ENCODE results near the gene ENC1. TPM values are rescaled to one million over a fixed set of nuclear protein-coding genes. Genes with fewer than 3 reads are reported as not detected.

ENC1 gene
- total and polyA plus RNA-seq, 10 of the 15 experiments (the other 5 are each of a cell fraction or from before 2014, with no cell fraction given): 8.2 to 55.5 (median 32.1) TPM

GRCh38 chr5:74603376-74603775 is 37.2 kb downstream of the ENC1 start:
- no peak for FAIRE-seq
- no peak for TF ChIP-seq TARDBP (IDR thresholded peaks at IDR 0.05; ENCODE audit: borderline replicate concordance)
- TF ChIP-seq IKZF2 (IDR thresholded peaks at IDR 0.05): no peak
- no peak for TF ChIP-seq YY1 (IDR thresholded peaks at IDR 0.05; ENCODE audit: low read depth, low read length)
- TF ChIP-seq HDAC6 (IDR thresholded peaks at IDR 0.05; ENCODE audit: unreplicated experiment): no peak
- TF ChIP-seq FOXM1 (IDR thresholded peaks at IDR 0.05; ENCODE audit: low read depth, low read length): no peak
- TF ChIP-seq SMC3 (IDR thresholded peaks at IDR 0.05; ENCODE audit: borderline replicate concordance, low read length): no peak
- TF ChIP-seq SPI1 (IDR thresholded peaks at IDR 0.05; ENCODE audit: borderline replicate concordance, insufficient read depth, low read depth, low read length): no peak
- no peak for TF ChIP-seq GATAD2B (conservative IDR thresholded peaks at IDR 0.05; ENCODE audit: low read depth)
- no peak for TF ChIP-seq RBBP5 (conservative IDR thresholded peaks at IDR 0.05)
- TF ChIP-seq RFX5 (IDR thresholded peaks at IDR 0.05; ENCODE audit: low read depth, low read length): no peak
- TF ChIP-seq, protein P1, sequence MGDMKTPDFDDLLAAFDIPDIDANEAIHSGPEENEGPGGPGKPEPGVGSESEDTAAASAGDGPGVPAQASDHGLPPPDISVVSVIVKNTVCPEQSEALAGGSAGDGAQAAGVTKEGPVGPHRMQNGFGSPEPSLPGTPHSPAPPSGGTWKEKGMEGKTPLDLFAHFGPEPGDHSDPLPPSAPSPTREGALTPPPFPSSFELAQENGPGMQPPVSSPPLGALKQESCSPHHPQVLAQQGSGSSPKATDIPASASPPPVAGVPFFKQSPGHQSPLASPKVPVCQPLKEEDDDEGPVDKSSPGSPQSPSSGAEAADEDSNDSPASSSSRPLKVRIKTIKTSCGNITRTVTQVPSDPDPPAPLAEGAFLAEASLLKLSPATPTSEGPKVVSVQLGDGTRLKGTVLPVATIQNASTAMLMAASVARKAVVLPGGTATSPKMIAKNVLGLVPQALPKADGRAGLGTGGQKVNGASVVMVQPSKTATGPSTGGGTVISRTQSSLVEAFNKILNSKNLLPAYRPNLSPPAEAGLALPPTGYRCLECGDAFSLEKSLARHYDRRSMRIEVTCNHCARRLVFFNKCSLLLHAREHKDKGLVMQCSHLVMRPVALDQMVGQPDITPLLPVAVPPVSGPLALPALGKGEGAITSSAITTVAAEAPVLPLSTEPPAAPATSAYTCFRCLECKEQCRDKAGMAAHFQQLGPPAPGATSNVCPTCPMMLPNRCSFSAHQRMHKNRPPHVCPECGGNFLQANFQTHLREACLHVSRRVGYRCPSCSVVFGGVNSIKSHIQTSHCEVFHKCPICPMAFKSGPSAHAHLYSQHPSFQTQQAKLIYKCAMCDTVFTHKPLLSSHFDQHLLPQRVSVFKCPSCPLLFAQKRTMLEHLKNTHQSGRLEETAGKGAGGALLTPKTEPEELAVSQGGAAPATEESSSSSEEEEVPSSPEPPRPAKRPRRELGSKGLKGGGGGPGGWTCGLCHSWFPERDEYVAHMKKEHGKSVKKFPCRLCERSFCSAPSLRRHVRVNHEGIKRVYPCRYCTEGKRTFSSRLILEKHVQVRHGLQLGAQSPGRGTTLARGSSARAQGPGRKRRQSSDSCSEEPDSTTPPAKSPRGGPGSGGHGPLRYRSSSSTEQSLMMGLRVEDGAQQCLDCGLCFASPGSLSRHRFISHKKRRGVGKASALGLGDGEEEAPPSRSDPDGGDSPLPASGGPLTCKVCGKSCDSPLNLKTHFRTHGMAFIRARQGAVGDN (IDR thresholded peaks at IDR 0.05): no peak
- no peak for TF ChIP-seq HSF1 (IDR thresholded peaks at IDR 0.05; ENCODE audit: low read depth, low read length)
- no peak for TF ChIP-seq TBL1XR1 (IDR thresholded peaks at IDR 0.05; ENCODE audit: low read depth, low read length)
- RAD21 ChIA-PET (ENCODE audit: unreplicated experiment): no interaction called here

More at GRCh38 chr5:74603376-74603775, 37.2 kb downstream of the ENC1 start:
- Histone ChIP-seq H3K9ac (ENCODE audit: control insufficient read depth, insufficient read depth, low read length) (no peak overlapping the region), H3K36me3 (ENCODE audit: control insufficient read depth in 2 of 2, insufficient read depth in 2 of 2, low read length in 1 of 2) (no peaks in the 10 kb centered on the region), H3K4me2 (ENCODE audit: control insufficient read depth, insufficient read depth) (no peak overlapping the region), H3K9me3 (replicated peaks; ENCODE audit: control insufficient read depth, insufficient read depth, low read length) (no peaks in the 10 kb centered on the region), H3K4me3 (no peak overlapping the region), H3K27me3 (replicated peaks in 1 of 2; ENCODE audit: control insufficient read depth in 2 of 2, insufficient read depth in 2 of 2, low read length in 1 of 2) (no peaks in the 10 kb centered on the region), H3K27ac (ENCODE audit: control insufficient read depth, insufficient read depth) (no peak overlapping the region), H2AFZ (ENCODE audit: control insufficient read depth, low read depth, low read length) (no peak overlapping the region), H3K79me2 (ENCODE audit: control insufficient read depth, insufficient read depth, low read length) (no peaks in the 10 kb centered on the region), H3K4me1 (ENCODE audit: control insufficient read depth, insufficient read depth, low read length) (no peaks in the 10 kb centered on the region), H4K20me1 (ENCODE audit: control insufficient read depth, insufficient read depth) (no peaks in the 10 kb centered on the region)
- ATAC-seq (no peak), DNase-seq (ENCODE audit: low read depth, low spot score) (no peak)
- BruUV-seq (replicated peaks): no TSS peak
- intact Hi-C loops (cut with micrococcal nuclease; ENCODE audit: unreplicated experiment): no loop called here
- CTCF ChIA-PET: no interaction called here
- POLR2A ChIA-PET: interaction anchor here (0.7 kb wide), 1 partner anchor 648 kb away, joined by 7 read pairs; no protein-coding TSS in a partner anchor
- WGBS (ENCODE audit: insufficient coverage, insufficient replicate concordance, low lambda C conversion rate, missing lambda C conversion rate): 0% methylated on average over 1 of the region's 1 CpG
- SMC1A ChIA-PET (ENCODE audit: uncharacterized antibody, unreplicated experiment): no interaction called here
- in situ Hi-C loops (cut with MboI): no loop called here

Measured in GM12878 (cell line).